ENCODE measurements around the gene SERPINA6.
"Not testable (repeated sequence)": the region's sequence is repeated elsewhere in the genome, so short reads cannot be mapped to it uniquely, and the experiment has no call there.

The SERPINA6 gene, protein sequence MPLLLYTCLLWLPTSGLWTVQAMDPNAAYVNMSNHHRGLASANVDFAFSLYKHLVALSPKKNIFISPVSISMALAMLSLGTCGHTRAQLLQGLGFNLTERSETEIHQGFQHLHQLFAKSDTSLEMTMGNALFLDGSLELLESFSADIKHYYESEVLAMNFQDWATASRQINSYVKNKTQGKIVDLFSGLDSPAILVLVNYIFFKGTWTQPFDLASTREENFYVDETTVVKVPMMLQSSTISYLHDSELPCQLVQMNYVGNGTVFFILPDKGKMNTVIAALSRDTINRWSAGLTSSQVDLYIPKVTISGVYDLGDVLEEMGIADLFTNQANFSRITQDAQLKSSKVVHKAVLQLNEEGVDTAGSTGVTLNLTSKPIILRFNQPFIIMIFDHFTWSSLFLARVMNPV

DNA sequence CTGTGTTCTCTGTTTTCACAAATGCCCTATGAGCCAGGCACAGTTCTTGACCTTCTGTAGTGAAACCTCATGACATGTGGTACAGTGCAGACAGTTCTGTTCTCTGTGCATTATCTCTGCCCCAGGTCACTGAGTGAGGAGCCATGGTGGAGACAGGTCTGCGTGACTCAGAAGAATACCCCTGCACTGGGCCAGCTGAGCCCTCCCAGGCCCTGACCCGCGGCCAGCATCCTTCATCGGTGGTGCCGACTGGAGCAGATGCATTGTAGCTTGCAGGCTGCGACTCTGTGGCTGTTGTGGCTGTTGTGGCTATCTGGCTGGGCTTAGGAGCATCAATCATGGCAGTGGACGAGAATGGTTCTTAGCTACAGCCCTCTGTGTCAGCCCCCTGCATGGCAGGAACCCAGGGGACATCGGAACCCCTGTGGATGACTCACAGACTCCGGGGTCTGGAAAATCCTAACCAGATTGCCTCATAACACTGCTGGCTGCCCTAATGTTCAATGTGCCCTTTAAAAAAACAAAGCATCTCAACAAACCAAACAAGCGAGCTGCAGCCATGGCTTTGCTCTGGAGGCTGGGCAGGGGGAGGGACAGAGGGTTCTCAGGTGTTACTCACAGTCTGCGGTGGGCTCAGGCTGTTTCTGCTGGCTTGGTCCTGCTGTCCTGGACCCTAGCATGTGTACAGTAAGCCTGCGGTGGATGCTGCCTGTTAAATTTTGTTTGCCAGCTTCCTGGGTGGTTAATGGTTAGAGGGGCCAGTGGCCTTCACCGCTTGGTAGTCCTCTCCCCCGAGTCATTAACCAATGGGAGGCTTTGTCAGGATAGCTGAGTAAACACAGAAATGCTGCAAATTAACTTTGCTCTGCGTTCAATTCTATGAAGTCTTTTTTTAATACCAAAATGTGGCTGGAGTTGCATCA lies at the start of gene SERPINA6:
Gene SERPINA6 (minus strand): TSS at position 689 of the 923 bp plus-strand sequence. CDS start 8,688 bp downstream, outside the sequence.
- DNase-seq (ENCODE audit: low read depth): peak; percentile 20

DNA sequence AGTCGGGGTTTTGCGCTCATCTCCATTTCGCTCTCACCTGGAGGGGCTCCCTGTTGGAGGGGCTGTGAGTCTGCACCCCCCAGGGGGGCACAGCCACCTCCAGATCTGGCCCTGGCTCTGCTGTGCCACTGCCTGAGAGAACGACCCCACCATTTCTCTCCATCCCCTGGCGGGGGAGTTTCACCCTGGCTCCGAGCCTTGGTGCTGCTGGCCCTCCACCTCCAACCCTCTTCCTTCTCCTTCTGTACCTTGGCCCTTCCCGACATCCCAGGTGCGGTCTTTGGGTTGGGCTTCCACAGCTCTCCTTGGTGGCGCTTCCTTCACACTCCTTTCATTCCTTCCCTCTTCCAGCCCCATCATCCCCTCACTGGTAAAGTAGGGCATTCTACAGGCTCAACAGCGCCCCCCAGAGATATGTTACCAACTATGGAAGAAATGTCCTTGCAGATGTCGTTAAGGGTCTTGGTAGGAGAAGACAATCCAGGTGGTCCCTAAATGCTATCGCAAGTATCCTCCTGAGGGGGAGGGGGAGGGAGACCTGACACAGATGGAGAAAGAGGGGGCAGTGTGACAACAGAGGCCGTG lies 49.0 kb upstream of the SERPINA6 start:
- no peak for DNase-seq (ENCODE audit: low read depth)

DNA sequence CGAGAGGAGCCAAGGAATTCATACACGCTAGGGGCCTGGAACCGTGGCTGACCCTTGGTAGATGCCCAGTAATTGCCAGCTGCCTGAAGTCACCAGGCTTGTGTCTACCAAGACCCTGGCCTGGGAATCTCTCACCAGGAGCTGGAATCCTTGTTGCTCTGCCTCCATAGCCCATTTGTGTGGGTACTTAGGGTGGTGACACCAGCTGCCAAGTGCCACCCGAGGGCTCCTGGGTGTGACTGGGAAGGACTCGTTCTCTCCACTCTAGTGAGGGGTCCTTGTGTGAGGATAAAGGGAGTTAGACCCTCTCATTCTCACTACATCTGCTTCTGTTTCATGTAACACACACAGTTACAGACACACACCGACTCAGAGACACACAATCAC lies 47.4 kb upstream of the SERPINA6 start:
- no peak for DNase-seq (ENCODE audit: low read depth)

DNA sequence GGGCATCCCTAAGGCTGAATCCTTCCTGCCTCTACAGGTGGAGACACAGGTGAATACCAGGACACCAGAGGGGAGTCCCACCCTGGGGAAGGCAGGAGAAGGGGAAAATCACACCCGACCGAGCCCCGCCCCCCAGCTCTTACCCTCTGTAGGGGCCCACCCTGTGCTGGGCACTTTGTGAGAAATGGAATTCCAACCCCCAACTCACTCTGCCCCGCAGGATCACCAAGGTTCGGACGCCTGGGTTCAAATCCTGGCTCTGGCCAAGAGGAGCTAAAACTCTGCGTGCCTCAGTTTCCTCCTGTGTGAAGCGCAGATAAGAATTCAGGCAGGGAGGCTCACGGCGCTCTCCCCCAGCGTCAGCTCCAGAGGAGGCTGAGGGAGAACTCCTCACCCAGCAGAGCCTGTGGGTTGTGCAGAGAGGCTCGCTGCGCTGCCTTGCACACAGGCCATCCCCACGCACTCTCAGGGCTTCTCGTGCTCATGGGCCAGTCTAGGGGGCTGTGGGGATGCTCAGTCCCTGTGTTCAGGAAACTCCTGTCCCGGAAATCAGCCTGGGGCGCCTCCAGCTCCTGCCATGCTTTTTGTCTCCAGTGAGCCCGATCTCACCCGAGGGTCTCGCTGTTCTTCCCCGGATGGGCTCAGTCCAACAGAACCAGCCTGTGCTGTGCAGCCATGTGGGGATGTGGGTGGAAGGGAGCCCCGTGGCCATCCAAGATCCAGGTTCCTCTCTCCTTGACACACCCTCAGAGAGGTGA lies 46.8 kb upstream of the SERPINA6 start:
- not testable (repeated sequence) for DNase-seq (ENCODE audit: low read depth)

DNA sequence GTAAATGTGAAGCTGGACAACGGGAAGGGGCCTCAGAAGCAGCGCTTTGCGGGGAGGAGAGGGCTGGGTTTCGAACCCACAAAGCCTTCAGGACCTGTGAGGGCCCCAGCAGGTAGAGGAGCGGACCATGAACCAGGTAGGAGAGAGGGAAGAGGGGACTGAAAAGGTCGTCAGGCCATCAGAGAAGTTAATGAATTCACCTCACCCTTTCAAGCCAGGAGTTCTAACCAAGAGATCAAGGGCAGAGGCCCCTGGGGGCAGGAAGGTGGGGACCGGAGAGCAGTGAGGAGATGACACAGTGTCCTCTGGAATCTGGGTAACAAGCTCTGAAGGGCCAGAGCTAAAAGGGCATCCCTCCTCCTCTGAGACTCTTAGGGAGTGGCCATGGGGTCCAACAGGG lies 45.8 kb upstream of the SERPINA6 start:
- DNase-seq (ENCODE audit: low read depth): no peak

DNA sequence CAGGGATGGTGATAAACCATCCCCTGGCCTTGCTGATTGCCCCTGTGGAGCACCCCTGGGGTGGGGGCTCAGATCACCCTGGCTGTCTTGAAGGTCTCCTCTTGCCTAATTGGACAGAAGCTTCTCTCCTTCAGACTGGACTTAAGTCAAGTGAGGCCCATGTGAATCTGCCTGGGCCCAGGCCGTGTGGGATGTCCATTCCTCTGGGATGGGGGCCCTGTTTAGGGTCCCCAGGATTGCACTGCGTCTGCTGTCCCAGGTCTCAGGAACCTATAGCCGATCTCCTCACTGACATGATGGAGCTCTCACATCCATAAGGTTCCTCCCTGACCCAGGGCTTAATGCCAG lies 45.1 kb upstream of the SERPINA6 start:
- DNase-seq (ENCODE audit: low read depth): no peak

DNA sequence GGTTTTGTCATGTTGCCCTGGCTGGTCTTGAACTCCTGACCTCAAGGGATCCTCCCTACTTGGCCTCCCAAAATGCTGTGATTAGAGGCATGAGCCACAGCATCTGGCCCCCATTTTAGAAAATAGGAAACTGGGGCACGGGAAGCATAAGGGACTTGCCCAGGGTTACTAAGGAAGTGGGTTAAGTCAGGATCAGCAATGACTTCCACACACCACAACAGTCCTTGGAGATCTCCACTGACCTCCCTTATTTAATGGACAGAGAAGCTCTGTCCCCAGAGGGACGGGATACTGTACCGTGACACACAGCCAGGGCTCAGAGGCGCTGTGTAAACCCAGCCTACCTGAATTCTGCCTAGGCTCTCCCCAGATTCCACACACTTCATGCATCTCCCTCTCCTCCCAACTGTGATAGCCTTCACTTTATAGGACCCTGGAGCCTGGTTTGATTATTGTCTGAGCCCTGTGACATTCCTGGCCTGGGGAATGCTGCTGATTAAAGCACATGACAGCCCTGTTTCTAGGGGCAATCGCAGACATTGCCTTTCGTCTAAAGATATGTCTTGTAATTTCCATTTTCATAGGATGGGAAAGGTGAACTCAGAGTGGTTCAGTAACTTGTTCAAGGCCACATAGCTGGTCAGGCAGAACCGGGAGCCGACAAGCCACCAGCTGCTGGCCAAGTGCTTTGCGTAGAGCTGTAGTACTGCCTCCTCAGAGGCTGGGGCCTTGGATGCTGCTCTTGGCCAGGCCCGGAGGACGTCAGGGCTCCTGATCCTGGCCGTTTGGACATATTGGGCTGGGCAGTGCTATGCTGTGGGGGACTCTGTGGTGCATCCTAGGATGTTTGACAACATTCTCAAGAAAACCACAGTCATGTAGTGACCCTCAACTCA lies 44.5 kb upstream of the SERPINA6 start:
- no peak for DNase-seq (ENCODE audit: low read depth)

DNA sequence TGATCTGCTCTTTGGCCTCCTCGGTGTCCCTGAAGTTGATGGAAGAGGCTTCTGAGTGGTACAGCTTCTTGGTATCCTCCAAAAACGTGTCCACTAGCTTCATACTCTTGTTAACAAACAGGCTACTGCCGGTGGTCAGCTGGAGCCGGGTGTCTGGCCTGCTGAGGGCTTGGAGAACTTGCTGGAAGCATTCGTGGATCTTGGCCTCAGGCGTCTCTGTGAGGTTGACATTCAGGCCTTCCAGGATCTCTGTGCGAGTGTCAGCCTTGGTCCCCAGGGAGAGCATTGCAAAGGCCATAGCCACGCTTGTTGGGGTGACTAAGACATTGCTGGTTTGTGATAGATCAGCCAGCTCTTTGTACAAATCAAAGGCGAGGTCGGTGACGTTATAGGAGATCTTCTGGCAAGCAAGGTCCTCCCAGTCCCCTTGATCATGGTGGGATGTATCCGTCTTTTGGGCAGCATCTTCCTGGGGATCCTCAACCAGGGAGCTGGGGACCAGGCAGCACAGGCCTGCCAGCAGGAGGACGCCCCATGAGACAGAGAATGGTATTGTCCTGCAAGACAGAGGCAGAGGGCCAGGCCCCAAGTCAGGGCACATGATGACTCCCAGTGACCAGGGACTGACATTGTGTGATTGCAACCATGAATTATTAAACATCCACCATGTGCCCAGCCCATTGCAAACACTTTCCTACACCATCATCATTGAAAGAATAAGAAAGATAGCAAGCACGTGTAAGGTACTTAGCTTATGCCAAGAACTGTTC lies 43.2 kb upstream of the SERPINA6 start, which contains the start of gene SERPINA2:
Gene SERPINA2 (minus strand): TSS at position 553 of the 770 bp plus-strand sequence.
- no peak for DNase-seq (ENCODE audit: low read depth)

DNA sequence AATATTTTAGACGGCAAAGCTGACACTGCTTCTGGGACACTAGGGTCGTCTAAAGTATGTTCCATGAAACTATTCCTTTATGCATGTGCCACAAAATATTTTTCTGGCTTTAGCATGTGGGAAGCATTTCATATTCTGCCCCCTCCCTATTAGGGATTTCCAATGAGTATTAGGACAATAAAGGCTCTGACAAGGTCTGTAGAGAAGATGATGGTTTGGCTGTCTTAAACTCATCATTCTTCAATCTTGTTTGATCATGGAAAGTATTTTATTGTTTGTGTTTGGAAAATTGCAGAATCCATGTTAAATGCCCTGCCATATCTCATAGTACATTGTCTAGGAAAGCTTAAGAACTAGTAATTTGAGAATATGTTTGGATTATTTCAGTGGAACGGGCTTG lies 42.5 kb upstream of the SERPINA6 start:
- DNase-seq (ENCODE audit: low read depth): no peak

DNA sequence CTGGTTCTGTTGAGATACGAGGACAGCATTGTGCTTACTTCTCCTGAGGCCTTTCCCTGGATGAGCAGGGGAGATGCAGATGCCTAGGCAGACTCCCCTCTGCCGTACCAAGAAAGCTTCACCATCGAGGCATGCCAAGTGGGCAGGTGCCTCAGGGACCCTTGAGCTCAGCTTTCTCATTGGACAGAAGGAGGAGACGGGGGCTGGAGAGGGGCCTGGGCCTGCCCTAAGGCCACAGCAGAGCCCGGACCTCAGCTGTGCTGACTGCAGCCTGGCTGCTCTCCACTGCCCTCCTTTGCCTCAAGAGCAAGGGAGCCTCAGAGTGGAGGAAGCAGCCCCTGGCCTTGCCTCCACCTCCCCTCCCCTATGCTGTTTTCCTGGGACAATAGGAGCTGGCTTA lies 41.8 kb upstream of the SERPINA6 start:
- DNase-seq (ENCODE audit: low read depth): no peak

DNA sequence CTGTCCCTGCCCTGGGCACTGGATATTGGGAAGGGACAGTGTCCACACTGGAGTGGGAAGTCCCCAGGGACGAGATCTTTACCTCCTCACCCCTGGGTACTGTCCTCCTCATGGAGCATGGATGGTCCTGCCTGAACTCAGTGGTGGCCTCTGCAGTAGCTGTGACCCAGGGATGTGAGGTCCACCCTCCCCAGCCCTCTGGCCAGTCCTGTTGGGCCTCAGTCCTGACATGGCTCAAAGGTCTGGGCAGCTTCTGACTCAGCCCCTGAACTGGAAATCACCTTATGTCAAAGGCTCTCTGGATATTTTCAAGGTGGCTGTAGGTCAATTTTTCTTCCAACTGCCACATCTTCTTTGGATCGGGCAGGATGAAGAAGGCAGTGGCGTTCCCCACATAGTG lies 40.9 kb upstream of the SERPINA6 start:
- no peak for DNase-seq (ENCODE audit: low read depth)

DNA sequence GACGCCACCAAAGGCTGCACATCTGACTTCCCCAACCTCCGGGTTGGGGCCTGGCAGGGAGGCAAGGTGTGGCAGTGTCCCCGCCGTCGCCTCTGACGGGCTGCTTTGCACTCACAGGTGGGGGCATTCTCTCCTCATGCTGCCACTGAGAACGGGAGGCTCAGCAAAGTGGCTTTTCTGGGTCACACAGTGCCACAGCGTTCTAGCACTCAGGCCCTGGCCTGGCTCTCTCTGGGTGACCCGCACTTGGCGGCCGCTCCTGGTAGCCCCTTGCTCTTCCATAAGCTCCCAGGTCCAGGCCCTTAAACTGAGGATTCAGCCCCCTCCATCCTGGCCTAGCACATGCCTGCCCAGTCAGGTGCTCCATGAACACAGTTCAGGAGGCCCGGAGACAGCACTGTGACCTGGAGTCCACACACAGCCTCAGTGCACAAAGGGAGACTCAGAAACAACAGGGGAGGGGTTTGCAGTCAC lies 40.1 kb upstream of the SERPINA6 start:
- DNase-seq (ENCODE audit: low read depth): no peak

DNA sequence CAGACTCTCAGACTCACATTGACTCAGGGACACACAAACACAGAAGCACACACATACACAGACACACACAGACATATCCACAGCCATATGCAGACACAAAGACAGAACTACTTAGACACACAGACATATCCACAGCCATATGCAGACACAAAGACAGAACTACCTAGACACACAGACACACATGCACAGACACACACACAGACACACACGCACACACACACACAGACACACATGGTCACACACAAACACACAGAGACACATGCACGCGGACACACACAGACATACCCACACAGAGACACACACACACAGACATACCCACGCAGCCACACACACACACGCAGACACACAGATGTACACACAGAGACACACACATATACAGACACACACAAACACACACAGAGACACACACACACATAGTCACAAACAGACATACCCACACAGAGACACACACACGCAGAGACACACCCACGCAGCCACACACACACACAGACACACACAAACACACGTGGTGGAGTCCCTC lies 39.5 kb upstream of the SERPINA6 start:
- no peak for DNase-seq (ENCODE audit: low read depth)

DNA sequence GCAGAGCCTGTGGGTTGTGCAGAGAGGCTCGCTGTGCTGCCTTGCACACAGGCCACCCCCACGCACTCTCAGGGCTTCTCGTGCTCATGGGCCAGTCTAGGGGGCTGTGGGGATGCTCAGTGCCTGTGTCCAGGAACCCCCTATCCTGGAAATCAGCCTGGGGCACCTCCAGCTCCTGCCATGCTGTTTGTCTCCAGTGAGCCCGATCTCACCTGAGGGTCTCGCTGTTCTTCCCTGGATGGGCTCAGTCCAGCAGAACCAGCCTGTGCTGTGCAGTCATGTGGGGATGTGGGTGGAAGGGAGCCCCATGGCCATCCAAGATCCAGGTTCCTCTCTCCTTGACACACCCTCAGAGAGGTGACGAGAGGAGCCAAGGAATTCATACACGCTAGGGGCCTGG lies 38.5 kb upstream of the SERPINA6 start:
- no peak for DNase-seq (ENCODE audit: low read depth)

DNA sequence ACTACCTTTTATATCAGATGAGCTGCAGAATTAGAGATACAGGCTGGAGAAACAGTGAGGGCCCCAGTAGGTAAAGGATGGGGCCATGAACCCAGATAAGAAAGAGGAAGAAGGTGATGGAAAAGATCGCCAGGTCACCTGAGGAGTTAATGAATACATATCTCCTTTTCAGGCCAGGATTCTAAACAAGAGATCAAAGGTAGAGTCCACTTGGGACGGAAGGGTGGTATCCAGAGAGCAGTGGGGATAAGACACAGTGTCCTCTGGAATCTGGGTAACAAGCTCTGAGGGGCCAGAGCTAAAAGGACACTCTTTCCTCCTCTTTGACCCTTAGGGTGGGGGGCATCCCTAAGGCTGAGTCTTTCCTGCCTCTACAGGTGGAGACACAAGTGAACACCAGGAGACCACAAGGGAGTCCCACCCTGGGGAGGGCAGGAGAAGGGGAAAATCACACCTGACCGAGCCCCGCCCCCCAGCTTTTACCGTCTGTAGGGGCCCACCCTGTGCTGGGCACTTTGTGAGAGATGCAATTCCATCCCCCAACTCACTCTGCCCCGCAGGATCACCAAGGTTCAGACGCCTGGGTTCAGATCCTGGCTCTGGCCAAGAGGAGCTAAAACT lies 37.9 kb upstream of the SERPINA6 start:
- no peak for DNase-seq (ENCODE audit: low read depth)

DNA sequence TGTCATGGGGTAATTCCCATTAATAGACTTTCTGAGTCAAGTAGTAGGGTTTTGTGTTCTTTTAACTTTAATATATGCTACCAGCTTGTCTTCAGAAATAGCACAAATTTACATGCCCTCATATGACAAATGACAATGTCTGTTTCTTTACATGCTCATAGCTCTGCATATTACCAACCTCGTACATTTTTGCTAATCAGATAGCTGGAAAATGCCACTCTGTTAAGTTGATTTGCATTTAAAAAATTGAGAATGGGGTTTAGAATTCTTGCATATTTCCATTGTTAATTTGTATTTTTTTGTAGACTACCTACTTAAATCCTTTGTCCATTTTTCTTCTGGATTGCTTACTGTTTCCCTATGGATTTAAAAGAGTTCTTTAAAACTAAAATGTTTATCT lies 34.0 kb upstream of the SERPINA6 start:
- no peak for DNase-seq (ENCODE audit: low read depth)

DNA sequence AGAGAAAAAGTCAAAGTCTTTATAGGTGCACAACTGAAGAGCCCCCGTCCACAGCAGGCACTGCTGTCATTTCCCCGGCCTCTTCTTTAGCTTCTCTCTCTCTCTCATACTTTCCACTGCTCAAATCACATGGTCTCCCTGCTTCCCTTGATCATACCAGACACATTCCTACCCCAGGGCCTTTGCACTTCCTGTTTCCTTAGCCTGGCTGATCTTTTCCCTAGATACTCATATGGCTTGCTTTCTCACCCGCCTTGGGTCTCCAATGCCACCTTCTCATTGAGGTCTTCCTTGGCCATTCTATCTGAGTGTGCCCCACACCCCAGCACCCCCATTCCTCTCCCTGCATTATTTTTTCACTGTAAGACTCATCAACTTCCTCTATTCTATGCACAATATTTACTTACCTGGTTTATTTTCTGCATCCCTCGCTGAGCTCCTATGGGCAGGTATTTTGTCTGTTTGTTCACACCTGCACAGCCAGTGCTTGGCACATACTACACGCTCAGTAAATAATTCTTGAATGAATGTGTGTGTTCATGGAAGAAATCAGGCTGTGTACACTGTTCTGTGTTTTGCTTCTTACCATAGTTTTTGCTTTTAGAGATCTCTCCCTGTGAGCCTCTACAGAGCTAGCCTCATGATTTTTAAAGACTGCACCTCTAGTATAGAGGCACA lies 33.4 kb upstream of the SERPINA6 start:
- no peak for DNase-seq (ENCODE audit: low read depth)

DNA sequence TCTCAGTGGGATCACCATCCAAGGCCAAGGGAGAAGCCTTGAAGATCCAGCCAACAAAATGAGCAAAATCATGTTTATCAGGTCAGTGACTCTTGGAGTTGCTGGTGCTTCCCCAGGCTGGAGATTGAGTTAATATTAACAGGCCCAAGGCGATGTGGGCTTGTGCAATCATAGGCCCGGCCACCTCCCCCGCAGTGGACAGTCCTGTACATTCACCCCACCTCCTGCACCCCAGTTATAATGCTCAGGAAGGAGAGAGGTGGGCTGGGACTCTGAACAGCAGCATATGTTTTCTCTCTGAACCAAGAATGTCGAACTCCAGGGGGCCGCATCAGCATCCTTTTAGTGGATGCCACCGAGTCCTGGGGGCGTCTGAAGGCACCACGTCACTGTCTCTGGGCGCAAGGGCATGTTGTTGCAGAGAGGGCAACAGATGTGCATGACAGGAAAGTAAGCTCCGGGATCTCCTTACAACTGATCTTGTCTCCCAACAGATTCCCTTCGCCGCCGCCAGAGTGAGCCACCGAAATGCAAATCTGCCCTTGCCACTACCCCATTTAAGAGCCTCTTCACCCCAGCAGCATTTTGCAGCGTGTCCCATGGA lies 32.2 kb upstream of the SERPINA6 start:
- peak; percentile 49 for DNase-seq (ENCODE audit: low read depth)

Measured in iris pigment epithelial cell (primary cell).